ENCODE data around the gene PSD4. TPM values are rescaled to one million over a fixed set of nuclear protein-coding genes. Genes with fewer than 3 reads are reported as not detected.

The PSD4 gene
- polyA plus RNA-seq, 2 of the 4 experiments (the other 2 are of a cell fraction), result 5.4 to 21.6 TPM

- Histone ChIP-seq H3K27ac (peak overlapping the region; percentile 43 to 64; a peak in 4 of 6 replicates), H3K4me1 (peaks cover 50% of the 10 kb centered on the region), H3K4me3 (no peak overlapping the region), H3K9me3 (no peaks in the 10 kb centered on the region), H3K4me2 (no peak overlapping the region)
- no peak for FAIRE-seq
- ChIA-PET CTCF (interaction anchor here (0.6 to 6.7 kb wide), 7 partner anchors 9 to 158 kb away, joined by 3 to 25 read pairs (median 4); no protein-coding TSS in a partner anchor), POLR2A (no interaction called here)
- DNase-seq (ENCODE audit: low read depth in 1 of 2, low spot score in 1 of 2), result no peak
- TF ChIP-seq EHF (CRISPR knock-in tag; IDR thresholded peaks at IDR 0.05) (no peak), ELK1 (IDR thresholded peaks at IDR 0.05; ENCODE audit: low read depth, low read length) (no peak), SREBF2 (IDR thresholded peaks at IDR 0.05) (no peak), USF2 (IDR thresholded peaks at IDR 0.05) (no peak), PBX3 (IDR thresholded peaks at IDR 0.05) (no peak), REST (IDR thresholded peaks at IDR 0.05) (no peak)
- 98% methylated on average over 3 of the region's 3 CpGs for WGBS (ENCODE audit: missing lambda C conversion rate)
- no peak for ATAC-seq
Observed at GRCh38 chr2:113232123-113232522, 58.4 kb downstream of the PSD4 start.

GRCh38 chr2:113232740-113233139 is 59.0 kb downstream of the PSD4 start:
- TF ChIP-seq ZSCAN20 (CRISPR knock-in tag; IDR thresholded peaks at IDR 0.05) (no peak), REST (IDR thresholded peaks at IDR 0.05) (no peak), HMGXB4 (CRISPR knock-in tag; IDR thresholded peaks at IDR 0.05; ENCODE audit: borderline replicate concordance) (no peak), HEYL (CRISPR knock-in tag; IDR thresholded peaks at IDR 0.05) (no peak), FOSL2 (IDR thresholded peaks at IDR 0.05) (no peak), FOSL2 (CRISPR knock-in tag; IDR thresholded peaks at IDR 0.05) (no peak), PBX3 (IDR thresholded peaks at IDR 0.05) (no peak), SREBF2 (IDR thresholded peaks at IDR 0.05) (no peak), RAD21 (conservative IDR thresholded peaks at IDR 0.05 in 1 of 2, IDR thresholded peaks at IDR 0.05 in 1 of 2) (no peak)
- FAIRE-seq (no peak), ATAC-seq (no peak), DNase-seq (ENCODE audit: low read depth in 1 of 2, low spot score in 1 of 2) (no peak)
- ChIA-PET CTCF (interaction anchor here (0.7 to 6.7 kb wide), 6 partner anchors 8 to 143 kb away, joined by 3 to 25 read pairs (median 4); no protein-coding TSS in a partner anchor), POLR2A (no interaction called here)
- H3K4me3 ChIP-seq, result no peak overlapping the region
- no peaks in the 10 kb centered on the region for H3K9me3 ChIP-seq
- 97% methylated on average over 6 of the region's 6 CpGs for WGBS (ENCODE audit: missing lambda C conversion rate)
- no peak overlapping the region for H3K4me2 ChIP-seq
- H3K4me1 ChIP-seq, result peaks cover 47% of the 10 kb centered on the region
- peak overlapping the region; percentile 43 to 64; a peak in 4 of 6 replicates for H3K27ac ChIP-seq

All from A549 (cell line).